HCT116 (cell line): Measurements from ENCODE around the gene CD40. TPM values are rescaled to one million over a fixed set of nuclear protein-coding genes. Genes with fewer than 3 reads are reported as not detected.

ENCODE experiments used
- ATAC-seq: fragments of 200-7000 bp; cut with Tn5 transposase; 2 replicates; pipeline ENCODE4 v1.9.1; 2020; ENCODE audit warnings: mild to moderate bottlenecking, moderate library complexity
- BruUV-seq: library from RNA; stranded (reverse); fragments of 400-500 nt; replicated peaks from 2 replicates; lab custom pipeline; 2021; lab: Mats Ljungman, UMichigan
- CTCF ChIA-PET: fragments of 300-600 bp; sonication (Branson Sonifier 250); formaldehyde crosslinking; loops from one replicate; lab custom pipeline; 2021; ENCODE audit warnings: antibody characterized with exemption; lab: Charles Lee
- POLR2A ChIA-PET: fragments of 300-600, 350-600 bp; sonication (Branson Sonifier 250); formaldehyde crosslinking; loops from one replicate; lab custom pipeline; 2021; ENCODE audit warnings: antibody characterized with exemption; lab: Charles Lee
- RAD21 ChIA-PET, 2 experiments: fragments of 300-600 bp; sonication (Branson Sonifier 250); formaldehyde crosslinking; loops; one replicate each; lab custom pipeline; 2023; ENCODE audit warnings: low total read pairs in 2 of 2; ENCODE audit not compliant: uncharacterized antibody in 2 of 2, unreplicated experiment in 2 of 2, low non-redundant PET in 1 of 2; lab: Charles Lee
- DNase-seq: peaks from one replicate; pipeline ENCODE4 v3.0.0-alpha.2; 2010; ENCODE audit warnings: low read depth, low spot score
- H2AFZ ChIP-seq: fragments of 200-600 bp; shearing (Covaris generic), sonication (generic); 2 replicates; pipeline ENCODE4 v1.6.1; 2017; ENCODE audit warnings: low read depth, mixed run types, mixed read lengths, antibody characterized with exemption, low read length; ENCODE audit not compliant: poor library complexity, severe bottlenecking
- H3K27ac ChIP-seq: 2 replicates; pipeline ENCODE4 v1.5.1; 2012; ENCODE audit warnings: low read depth, low read length
- H3K27me3 ChIP-seq: fragments of 200-600 bp; sonication (generic); 2 replicates; pipeline ENCODE4 v1.6.1; 2016; ENCODE audit warnings: mixed run types, low read length, mixed read lengths; ENCODE audit not compliant: insufficient read depth
- H3K36me3 ChIP-seq, 2 experiments: fragments of 200-500 bp in 1 of 2; fragments of 200-600 bp in 1 of 2; sonication (Bioruptor generic) in 1 of 2; sonication (generic) in 1 of 2; 2 replicates each; pipeline versions ENCODE4 v1.5.1 to v1.6.1; 2014 to 2016; ENCODE audit warnings: low read length in 2 of 2, inconsistent platforms in 1 of 2, mixed read lengths in 1 of 2, mixed run types in 1 of 2; ENCODE audit not compliant: insufficient read depth in 2 of 2, control insufficient read depth in 1 of 2
- H3K4me1 ChIP-seq, 2 experiments: fragments of 200-600 bp in 1 of 2; sonication (generic) in 1 of 2; 2 replicates each; pipeline versions ENCODE4 v1.5.1 to v1.6.1; 2012 to 2017; ENCODE audit warnings: low read length in 2 of 2, inconsistent platforms in 1 of 2, mild to moderate bottlenecking in 1 of 2, mixed read lengths in 1 of 2, mixed run types in 1 of 2, moderate library complexity in 1 of 2; ENCODE audit not compliant: insufficient read depth in 2 of 2, control insufficient read depth in 1 of 2
- H3K4me2 ChIP-seq: fragments of 200-600 bp; sonication (generic); 2 replicates; pipeline ENCODE4 v1.6.1; 2017; ENCODE audit warnings: mixed run types, low read length, mixed read lengths
- H3K4me3 ChIP-seq, 2 experiments: fragments of 200-600 bp in 1 of 2; sonication (generic) in 1 of 2; replicated peaks in 1 of 2; 2 replicates each; pipeline ENCODE4 v1.5.1; 2011 to 2016; ENCODE audit warnings: low read length in 2 of 2, control low read depth in 1 of 2, low read depth in 1 of 2, mild to moderate bottlenecking in 1 of 2, mixed read lengths in 1 of 2, mixed run types in 1 of 2
- H3K79me2 ChIP-seq: fragments of 200-600 bp; sonication (generic); 2 replicates; pipeline ENCODE4 v1.6.1; 2017; ENCODE audit warnings: mild to moderate bottlenecking, mixed run types, low read length, moderate library complexity, mixed read lengths; ENCODE audit not compliant: insufficient read depth
- H3K9ac ChIP-seq: fragments of 200-600 bp; sonication (generic); 2 replicates; pipeline ENCODE4 v1.6.1; 2016; ENCODE audit warnings: low read length, mixed read lengths
- H3K9me2 ChIP-seq: fragments of 200-600 bp; sonication (generic), shearing (Covaris generic); 2 replicates; pipeline ENCODE4 v1.6.1; 2017; ENCODE audit warnings: mixed run types, mild to moderate bottlenecking, moderate library complexity; ENCODE audit not compliant: insufficient read depth
- H3K9me3 ChIP-seq, 2 experiments: fragments of 200-500 bp in 1 of 2; fragments of 200-600 bp in 1 of 2; sonication (Bioruptor generic) in 1 of 2; sonication (generic) in 1 of 2; 2 replicates each; pipeline ENCODE4 v1.6.1; 2014 to 2017; ENCODE audit warnings: low read length in 2 of 2, mixed read lengths in 2 of 2, inconsistent platforms in 1 of 2, low read depth in 1 of 2, mild to moderate bottlenecking in 1 of 2, mixed run types in 1 of 2, moderate library complexity in 1 of 2; ENCODE audit not compliant: control insufficient read depth in 1 of 2, insufficient read depth in 1 of 2
- H4K20me1 ChIP-seq: fragments of 200-600 bp; sonication (generic), shearing (Covaris generic); 2 replicates; pipeline ENCODE4 v1.6.1; 2017; ENCODE audit warnings: mixed run types, mild to moderate bottlenecking, moderate library complexity; ENCODE audit not compliant: insufficient read depth
- EGR1 ChIP-seq: IDR thresholded peaks from 2 replicates; pipeline ENCODE4 v1.6.1; 2012; ENCODE audit warnings: low read depth
- EZH2 ChIP-seq: fragments of 200-600 bp; sonication (generic); IDR thresholded peaks from 2 replicates; pipeline ENCODE4 v1.6.1; 2017; ENCODE audit warnings: antibody characterized with exemption, mixed run types
- FOSL1 ChIP-seq: IDR thresholded peaks from 2 replicates; pipeline ENCODE4 v1.6.1; 2012; ENCODE audit warnings: low read depth
- POLR2A ChIP-seq: IDR thresholded peaks from 2 replicates; pipeline ENCODE4 v1.7.0; 2011; ENCODE audit warnings: borderline replicate concordance; ENCODE audit not compliant: insufficient read depth, insufficient read length; ENCODE audit errors: extremely low read depth
- REST ChIP-seq: IDR thresholded peaks from 2 replicates; pipeline ENCODE4 v1.6.1; 2012; ENCODE audit warnings: low read depth
- YY1 ChIP-seq: IDR thresholded peaks from 2 replicates; pipeline ENCODE4 v1.6.1; 2011; ENCODE audit warnings: low read length, low read depth, moderate library complexity, mild to moderate bottlenecking; ENCODE audit not compliant: insufficient replicate concordance; ENCODE audit errors: extremely low read depth
- intact Hi-C: fragments of 100-400 bp; cut with micrococcal nuclease; formaldehyde crosslinking; loops from 2 replicates; pipeline ENCODE4 v1.10.0; 2022
- total RNA-seq: library from RNA; stranded (reverse); gene quantifications from one replicate; pipeline ENCODE4 v1.2.1, GENCODE V29; 2021; ENCODE audit not compliant: unreplicated experiment

CD40 gene
- total RNA-seq, 1 experiment from 2014 or later: 21.3 TPM

GRCh38 chr20:46129955-46130481 lies 11.9 kb downstream of the CD40 start:
- BruUV-seq: no TSS peak
- Histone ChIP-seq H3K27ac (no peak overlapping the region), H2AFZ (no peak overlapping the region), H3K4me1 (no peaks in the 10 kb centered on the region), H3K79me2 (no peaks in the 10 kb centered on the region), H3K9me3 (no peaks in the 10 kb centered on the region), H3K4me3 (no peak overlapping the region), H3K36me3 (peaks cover 3 to 4% of the 10 kb centered on the region in 2 experiments; a peak in 2 of 4 replicates), H4K20me1 (no peaks in the 10 kb centered on the region), H3K27me3 (0 out of 2 replicates have a peak, but pooled peaks cover 12% of the 10 kb centered on the region), H3K9ac (no peak overlapping the region), H3K9me2 (no peaks in the 10 kb centered on the region), H3K4me2 (no peak overlapping the region)
- DNase-seq: no peak
- intact Hi-C loops: loop anchor here (1.0 to 5.0 kb wide), 2 partner anchors 177 to 308 kb away; partner anchors contain the start of gene CDH22
- POLR2A ChIA-PET: no interaction called here
- no peak for ATAC-seq
- TF ChIP-seq EGR1: no peak
- TF ChIP-seq FOSL1: no peak
- no peak for TF ChIP-seq POLR2A
- TF ChIP-seq YY1: no peak
- TF ChIP-seq EZH2: no peak
- no peak for TF ChIP-seq REST
- RAD21 ChIA-PET: no interaction called here
- CTCF ChIA-PET: interaction anchor here (0.7 to 1.5 kb wide), 6 partner anchors 98 to 355 kb away, joined by 3 read pairs; no protein-coding TSS in a partner anchor
